Hepatocyte (in vitro differentiated cells): ENCODE results near the gene PDZRN4.

ENCODE experiments used
- CTCF ChIP-seq: fragments of 200-600 bp; sonication (generic); IDR thresholded peaks from 2 replicates; pipeline ENCODE4 v1.5.1; 2016; ENCODE audit warnings: antibody characterized with exemption, mild to moderate bottlenecking; ENCODE audit not compliant: poor library complexity
- EZH2phosphoT487 ChIP-seq: fragments of 200-600 bp; sonication (generic); IDR thresholded peaks from one replicate; pipeline ENCODE4 v1.6.1; 2018; ENCODE audit warnings: antibody characterized with exemption, mild to moderate bottlenecking, low read depth, moderate library complexity; ENCODE audit not compliant: unreplicated experiment, severe bottlenecking

GRCh38 chr12:41288142-41288811 lies 100.2 kb downstream of the PDZRN4 start:
- TF ChIP-seq CTCF (no peak), EZH2phosphoT487 (no peak)
